ENCODE data around the gene UCK2. TPM values are rescaled to one million over a fixed set of nuclear protein-coding genes. Genes with fewer than 3 reads are reported as not detected.

Gene UCK2
- total RNA-seq, 1 experiment from 2014 or later = 88.4 TPM

DNA sequence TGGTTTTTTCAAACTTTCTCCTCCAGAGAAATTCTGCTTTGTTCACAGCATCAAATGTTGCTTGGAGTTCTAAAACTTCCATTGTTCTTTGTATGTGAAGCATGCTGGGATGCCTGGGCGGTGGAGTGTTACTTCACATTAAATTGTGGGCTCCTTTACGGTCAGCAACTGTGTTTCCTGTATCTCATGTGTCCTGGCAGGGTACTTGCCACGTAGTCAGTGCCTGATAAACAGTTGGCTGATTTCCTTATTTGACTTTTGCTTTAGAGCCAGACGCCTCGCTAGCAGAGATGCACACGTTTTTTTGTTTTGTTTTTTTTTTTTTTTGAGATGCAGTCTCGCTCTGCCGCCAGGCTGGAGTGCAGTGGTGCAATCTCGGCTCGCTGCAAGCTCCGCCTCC lies 96.7 kb downstream of the UCK2 start:
- Histone ChIP-seq H3K4me3 (replicated peaks in 1 of 2; ENCODE audit: low read depth in 1 of 2, low read length in 2 of 2) (no peak overlapping the region), H3K36me3 (ENCODE audit: control insufficient read depth in 1 of 2, insufficient read depth in 2 of 2, low read length in 2 of 2) (no peaks in the 10 kb centered on the region), H3K9me3 (ENCODE audit: control insufficient read depth in 1 of 2, insufficient read depth in 1 of 2, low read depth in 1 of 2, low read length in 2 of 2) (no peaks in the 10 kb centered on the region), H3K27ac (ENCODE audit: low read depth, low read length) (no peak overlapping the region), H3K79me2 (ENCODE audit: insufficient read depth, low read length) (no peaks in the 10 kb centered on the region), H3K4me1 (ENCODE audit: control insufficient read depth in 1 of 2, insufficient read depth in 2 of 2, low read length in 2 of 2) (no peaks in the 10 kb centered on the region), H3K27me3 (ENCODE audit: insufficient read depth, low read length) (no peaks in the 10 kb centered on the region), H3K9ac (ENCODE audit: low read length) (no peak overlapping the region), H4K20me1 (ENCODE audit: insufficient read depth) (no peaks in the 10 kb centered on the region), H2AFZ (ENCODE audit: low read depth, low read length, poor library complexity, severe bottlenecking) (no peak overlapping the region), H3K9me2 (ENCODE audit: insufficient read depth) (no peaks in the 10 kb centered on the region), H3K4me2 (ENCODE audit: low read length) (no peak overlapping the region)
- ChIA-PET RAD21 (ENCODE audit: low non-redundant PET in 1 of 2, low total read pairs in 2 of 2, uncharacterized antibody in 2 of 2, unreplicated experiment in 2 of 2) (interaction anchor here in 1 of 2 experiments (1.0 kb wide), 1 partner anchor 555 kb away, joined by 3 read pairs; no protein-coding TSS in a partner anchor), CTCF (interaction anchor here (0.5 to 4.2 kb wide), 14 partner anchors 8 to 1134 kb away, joined by 3 to 38 read pairs (median 5); partner anchors contain the start of gene ALDH9A1), POLR2A (interaction anchor here (0.7 kb wide), 1 partner anchor 807 kb away, joined by 3 read pairs; no protein-coding TSS in a partner anchor)
- DNase-seq (ENCODE audit: low read depth, low spot score) (no peak), ATAC-seq (no peak)
- no TSS peak for BruUV-seq (replicated peaks)
- intact Hi-C loops (cut with micrococcal nuclease) = loop anchor here (1.0 to 10.0 kb wide), 2 partner anchors 251 to 555 kb away; no protein-coding TSS in a partner anchor
- no peak for TF ChIP-seq JUND (IDR thresholded peaks at IDR 0.05)
- no peak for TF ChIP-seq SIN3A (IDR thresholded peaks at IDR 0.05; ENCODE audit: low read depth)
- TF ChIP-seq ZNF274 (IDR thresholded peaks at IDR 0.05; ENCODE audit: low read depth, low read length) = no peak
- no peak for TF ChIP-seq SP1 (IDR thresholded peaks at IDR 0.05; ENCODE audit: low read depth)
- no peak for TF ChIP-seq ELF1 (IDR thresholded peaks at IDR 0.05; ENCODE audit: borderline replicate concordance, low read depth)
- no peak for TF ChIP-seq ZFX (IDR thresholded peaks at IDR 0.05)
- TF ChIP-seq CEBPB (IDR thresholded peaks at IDR 0.05; ENCODE audit: low read depth) = no peak

DNA sequence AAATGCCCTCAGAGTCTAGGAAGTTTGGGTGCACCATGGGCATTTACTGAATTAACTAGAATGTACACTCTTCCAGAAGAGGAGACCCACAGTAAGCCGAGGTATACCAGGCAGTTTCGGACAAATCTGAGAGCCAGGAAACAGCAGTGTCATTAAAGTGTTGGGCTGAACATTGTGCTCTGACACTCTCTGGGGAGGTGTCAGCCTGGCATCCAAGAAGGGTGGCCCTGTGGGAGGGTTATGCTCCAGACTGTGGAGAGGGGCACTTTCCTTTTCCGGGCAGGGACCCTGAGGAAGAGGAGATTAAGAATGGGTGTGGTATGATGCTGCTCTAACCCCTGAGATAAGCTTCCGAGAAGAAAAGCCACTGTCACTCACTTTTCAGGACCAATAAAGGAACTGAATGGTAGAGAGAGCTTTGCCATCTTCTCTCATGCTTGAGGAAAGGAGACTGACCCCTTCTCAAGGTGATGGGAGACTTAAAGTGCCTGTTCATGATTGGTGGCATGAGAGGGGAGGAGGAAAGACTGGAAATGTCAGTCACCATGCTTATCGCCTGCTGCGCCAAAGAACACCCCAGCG lies 98.2 kb downstream of the UCK2 start:
- H3K4me2 ChIP-seq (ENCODE audit: low read length) = no peak overlapping the region
- no peak for TF ChIP-seq TCF7L2 (IDR thresholded peaks at IDR 0.05; ENCODE audit: borderline replicate concordance, extremely low read depth, insufficient read depth, insufficient read length)
- no peak for TF ChIP-seq POLR2AphosphoS5 (IDR thresholded peaks at IDR 0.05; ENCODE audit: low read depth, low read length)
- TF ChIP-seq, protein P1, sequence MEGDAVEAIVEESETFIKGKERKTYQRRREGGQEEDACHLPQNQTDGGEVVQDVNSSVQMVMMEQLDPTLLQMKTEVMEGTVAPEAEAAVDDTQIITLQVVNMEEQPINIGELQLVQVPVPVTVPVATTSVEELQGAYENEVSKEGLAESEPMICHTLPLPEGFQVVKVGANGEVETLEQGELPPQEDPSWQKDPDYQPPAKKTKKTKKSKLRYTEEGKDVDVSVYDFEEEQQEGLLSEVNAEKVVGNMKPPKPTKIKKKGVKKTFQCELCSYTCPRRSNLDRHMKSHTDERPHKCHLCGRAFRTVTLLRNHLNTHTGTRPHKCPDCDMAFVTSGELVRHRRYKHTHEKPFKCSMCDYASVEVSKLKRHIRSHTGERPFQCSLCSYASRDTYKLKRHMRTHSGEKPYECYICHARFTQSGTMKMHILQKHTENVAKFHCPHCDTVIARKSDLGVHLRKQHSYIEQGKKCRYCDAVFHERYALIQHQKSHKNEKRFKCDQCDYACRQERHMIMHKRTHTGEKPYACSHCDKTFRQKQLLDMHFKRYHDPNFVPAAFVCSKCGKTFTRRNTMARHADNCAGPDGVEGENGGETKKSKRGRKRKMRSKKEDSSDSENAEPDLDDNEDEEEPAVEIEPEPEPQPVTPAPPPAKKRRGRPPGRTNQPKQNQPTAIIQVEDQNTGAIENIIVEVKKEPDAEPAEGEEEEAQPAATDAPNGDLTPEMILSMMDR (IDR thresholded peaks at IDR 0.05 in 2 of 3, conservative IDR thresholded peaks at IDR 0.05 in 1 of 3; ENCODE audit: borderline replicate concordance in 1 of 3, insufficient read depth in 1 of 3, low read depth in 2 of 3, low read length in 2 of 3) = no peak
- TF ChIP-seq EZH2phosphoT487 (IDR thresholded peaks at IDR 0.05; ENCODE audit: borderline replicate concordance) = no peak
- no peak for TF ChIP-seq EZH2 (IDR thresholded peaks at IDR 0.05)
- TF ChIP-seq SP1 (IDR thresholded peaks at IDR 0.05; ENCODE audit: low read depth) = no peak
- no peak for TF ChIP-seq ELF1 (IDR thresholded peaks at IDR 0.05; ENCODE audit: borderline replicate concordance, low read depth)
- TF ChIP-seq, protein P2, sequence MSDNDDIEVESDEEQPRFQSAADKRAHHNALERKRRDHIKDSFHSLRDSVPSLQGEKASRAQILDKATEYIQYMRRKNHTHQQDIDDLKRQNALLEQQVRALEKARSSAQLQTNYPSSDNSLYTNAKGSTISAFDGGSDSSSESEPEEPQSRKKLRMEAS (IDR thresholded peaks at IDR 0.05) = no peak
- no peak for TF ChIP-seq POLR2A (IDR thresholded peaks at IDR 0.05; ENCODE audit: borderline replicate concordance, extremely low read depth, insufficient read depth, insufficient read length)
- TF ChIP-seq, protein P3, sequence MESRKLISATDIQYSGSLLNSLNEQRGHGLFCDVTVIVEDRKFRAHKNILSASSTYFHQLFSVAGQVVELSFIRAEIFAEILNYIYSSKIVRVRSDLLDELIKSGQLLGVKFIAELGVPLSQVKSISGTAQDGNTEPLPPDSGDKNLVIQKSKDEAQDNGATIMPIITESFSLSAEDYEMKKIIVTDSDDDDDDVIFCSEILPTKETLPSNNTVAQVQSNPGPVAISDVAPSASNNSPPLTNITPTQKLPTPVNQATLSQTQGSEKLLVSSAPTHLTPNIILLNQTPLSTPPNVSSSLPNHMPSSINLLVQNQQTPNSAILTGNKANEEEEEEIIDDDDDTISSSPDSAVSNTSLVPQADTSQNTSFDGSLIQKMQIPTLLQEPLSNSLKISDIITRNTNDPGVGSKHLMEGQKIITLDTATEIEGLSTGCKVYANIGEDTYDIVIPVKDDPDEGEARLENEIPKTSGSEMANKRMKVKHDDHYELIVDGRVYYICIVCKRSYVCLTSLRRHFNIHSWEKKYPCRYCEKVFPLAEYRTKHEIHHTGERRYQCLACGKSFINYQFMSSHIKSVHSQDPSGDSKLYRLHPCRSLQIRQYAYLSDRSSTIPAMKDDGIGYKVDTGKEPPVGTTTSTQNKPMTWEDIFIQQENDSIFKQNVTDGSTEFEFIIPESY (IDR thresholded peaks at IDR 0.05; ENCODE audit: extremely low read depth, insufficient replicate concordance, low read length) = no peak
- no peak overlapping the region for H3K27ac ChIP-seq (ENCODE audit: low read depth, low read length)
- DNase-seq (ENCODE audit: low read depth, low spot score) (no peak), ATAC-seq (no peak)
- H2AFZ ChIP-seq (ENCODE audit: low read depth, low read length, poor library complexity, severe bottlenecking) = no peak overlapping the region
- H3K27me3 ChIP-seq (ENCODE audit: insufficient read depth, low read length) = no peaks in the 10 kb centered on the region
- intact Hi-C loops (cut with micrococcal nuclease) = loop anchor here (5.0 to 10.0 kb wide), 2 partner anchors 249 to 1132 kb away; no protein-coding TSS in a partner anchor
- no peaks in the 10 kb centered on the region for H3K79me2 ChIP-seq (ENCODE audit: insufficient read depth, low read length)
- H3K9me2 ChIP-seq (ENCODE audit: insufficient read depth) = no peaks in the 10 kb centered on the region
- BruUV-seq (replicated peaks) = no TSS peak
- no peak overlapping the region for H3K4me3 ChIP-seq (replicated peaks in 1 of 2; ENCODE audit: low read depth in 1 of 2, low read length in 2 of 2)
- H4K20me1 ChIP-seq (ENCODE audit: insufficient read depth) = no peaks in the 10 kb centered on the region
- no peaks in the 10 kb centered on the region for H3K9me3 ChIP-seq (ENCODE audit: control insufficient read depth in 1 of 2, insufficient read depth in 1 of 2, low read depth in 1 of 2, low read length in 2 of 2)
- RAD21 ChIA-PET (ENCODE audit: low non-redundant PET in 1 of 2, low total read pairs in 2 of 2, uncharacterized antibody in 2 of 2, unreplicated experiment in 2 of 2) = no interaction called here
- no peaks in the 10 kb centered on the region for H3K4me1 ChIP-seq (ENCODE audit: control insufficient read depth in 1 of 2, insufficient read depth in 2 of 2, low read length in 2 of 2)
- H3K9ac ChIP-seq (ENCODE audit: low read length) = no peak overlapping the region
- H3K36me3 ChIP-seq (ENCODE audit: control insufficient read depth in 1 of 2, insufficient read depth in 2 of 2, low read length in 2 of 2) = no peaks in the 10 kb centered on the region
- CTCF ChIA-PET = interaction anchor here (0.6 to 4.2 kb wide), 8 partner anchors 9 to 1133 kb away, joined by 3 to 38 read pairs (median 6); partner anchors contain the start of gene ALDH9A1
- POLR2A ChIA-PET = no interaction called here

Data from HCT116 (cell line).